K562 (cell line): ENCODE results near the gene CMSS1.

Experiments used
- CBX1 ChIP-seq: sonication (generic); IDR thresholded peaks from 2 replicates; pipeline ENCODE4 v1.6.1; 2016; ENCODE audit warnings: antibody characterized with exemption, low read depth, mild to moderate bottlenecking
- CTCF ChIP-seq, 3 experiments: IDR thresholded peaks in 2 of 3; conservative IDR thresholded peaks in 1 of 3; 2 replicates each; pipeline ENCODE4 v1.5.1; 2011 to 2012; ENCODE audit warnings: low read length in 3 of 3, mild to moderate bottlenecking in 3 of 3, control low read depth in 2 of 3, improper control_type of control experiment in 1 of 3, inconsistent platforms in 1 of 3, low read depth in 1 of 3, mixed read lengths in 1 of 3, moderate library complexity in 1 of 3; ENCODE audit not compliant: insufficient read depth in 2 of 3
- EZH2 ChIP-seq: IDR thresholded peaks from 2 replicates; pipeline ENCODE4 v1.6.1; 2012; ENCODE audit warnings: low read depth, mild to moderate bottlenecking, inconsistent platforms, low read length, borderline replicate concordance
- FOXP1 ChIP-seq: sonication (generic); formaldehyde crosslinking; IDR thresholded peaks from 2 replicates; pipeline ENCODE4 v1.8.0; 2022; ENCODE audit warnings: mild to moderate bottlenecking, missing genetic modification reagents
- MYC ChIP-seq, 2 experiments: fragments of 250-450 bp in 1 of 2; sonication (Bioruptor Pico) in 1 of 2; IDR thresholded peaks; 2 replicates each; pipeline versions ENCODE4 v1.5.1 to v1.6.1; 2012 to 2021; ENCODE audit warnings: low read depth in 2 of 2, borderline replicate concordance in 1 of 2, improper control_type of control experiment in 1 of 2, low read length in 1 of 2, mild to moderate bottlenecking in 1 of 2, moderate library complexity in 1 of 2
- POLR2A ChIP-seq: fragments of 450-650 bp; conservative IDR thresholded peaks from 2 replicates; pipeline ENCODE4 v1.6.1; 2016
- SMAD1 ChIP-seq: fragments of 150-350 bp; IDR thresholded peaks from 2 replicates; pipeline ENCODE4 v1.6.1; 2014; ENCODE audit warnings: low read length, low read depth; ENCODE audit not compliant: partially characterized antibody
- TOE1 ChIP-seq, 2 experiments: fragments of 450-650 bp in 1 of 2; sonication (generic) in 1 of 2; formaldehyde crosslinking in 1 of 2; IDR thresholded peaks; 2 replicates each; pipeline versions ENCODE4 v1.7.1 to v1.8.0; 2016 to 2022; ENCODE audit warnings: borderline replicate concordance in 2 of 2, mild to moderate bottlenecking in 2 of 2, antibody characterized with exemption in 1 of 2, inconsistent platforms in 1 of 2, low read depth in 1 of 2, missing genetic modification reagents in 1 of 2, moderate library complexity in 1 of 2

- TF ChIP-seq SMAD1, result no peak
- no peak for TF ChIP-seq POLR2A
- no peak for TF ChIP-seq MYC (IDR thresholded peaks at IDR 0.05; ENCODE audit: low read depth, low read length)
- TF ChIP-seq MYC (CRISPR knock-in tag; IDR thresholded peaks at IDR 0.05; ENCODE audit: borderline replicate concordance, low read depth), result no peak
- no peak for TF ChIP-seq CBX1
- no peak for TF ChIP-seq FOXP1
- TF ChIP-seq CTCF (IDR thresholded peaks at IDR 0.05 in 2 of 3, conservative IDR thresholded peaks at IDR 0.05 in 1 of 3; ENCODE audit: insufficient read depth in 2 of 3, low read depth in 1 of 3, low read length in 3 of 3), result no peak
- TF ChIP-seq EZH2, result no peak
- no peak for TF ChIP-seq TOE1 (IDR thresholded peaks at IDR 0.05; ENCODE audit: borderline replicate concordance)
- no peak for TF ChIP-seq TOE1 (CRISPR knock-in tag; IDR thresholded peaks at IDR 0.05; ENCODE audit: borderline replicate concordance, low read depth)
Measured at GRCh38 chr3:99834211-99834957, 16.7 kb downstream of the CMSS1 start.
